Effector memory CD8-positive, alpha-beta T cell (primary cell): ENCODE results near the gene POLD1.
"Not testable (repeated sequence)": the region's sequence is repeated elsewhere in the genome, so short reads cannot be mapped to it uniquely, and the experiment has no call there.

Experiments used
- ATAC-seq: fragments of 150-1000 bp; cut with Tn5 transposase; replicated peaks from 2 replicates; pipeline ENCODE4 v1.10.0; 2021; ENCODE audit warnings: mild to moderate bottlenecking, moderate library complexity
- DNase-seq, 3 experiments: peaks; one replicate each; pipeline ENCODE4 v3.0.0; 2021
- H3K27ac Mint-ChIP-seq, 2 donors: one replicate each; pipeline ENCODE4 v1.8.0; 2022; ENCODE audit warnings: mild to moderate bottlenecking in 2 of 2, mixed read lengths in 2 of 2, moderate library complexity in 2 of 2
- H3K27me3 Mint-ChIP-seq, 2 donors: one replicate each; pipeline ENCODE4 v1.8.0; 2022; ENCODE audit warnings: mixed read lengths in 2 of 2
- H3K36me3 Mint-ChIP-seq: one replicate; pipeline ENCODE4 v1.8.0; 2022; ENCODE audit warnings: mild to moderate bottlenecking, moderate library complexity, mixed read lengths; ENCODE audit not compliant: insufficient read depth
- H3K4me1 Mint-ChIP-seq, 2 donors: one replicate each; pipeline ENCODE4 v1.8.0; 2022; ENCODE audit warnings: low read depth in 2 of 2, mixed read lengths in 2 of 2
- H3K4me3 Mint-ChIP-seq, 2 donors: one replicate each; pipeline ENCODE4 v1.8.0; 2022; ENCODE audit warnings: mild to moderate bottlenecking in 2 of 2, mixed read lengths in 2 of 2, moderate library complexity in 2 of 2
- H3K9me3 Mint-ChIP-seq, 2 donors: one replicate each; pipeline ENCODE4 v1.8.0; 2022; ENCODE audit warnings: mixed read lengths in 2 of 2

POLD1 gene

GRCh38 chr19:50433201-50434180 lies 49.3 kb downstream of the POLD1 start:
- peaks cover 6% of the 10 kb centered on the region for H3K36me3 Mint-ChIP-seq
- ATAC-seq (no peak), DNase-seq (no peak)
- H3K27ac Mint-ChIP-seq = peak overlapping the region in 1 of 2 donors; percentile 53
- no peaks in the 10 kb centered on the region for H3K9me3 Mint-ChIP-seq
- peaks cover 8 to 80% of the 10 kb centered on the region in 2 donors for H3K27me3 Mint-ChIP-seq
- H3K4me1 Mint-ChIP-seq = peaks cover 11 to 16% of the 10 kb centered on the region in 2 donors
- H3K4me3 Mint-ChIP-seq = peak overlapping the region; percentile 90

GRCh38 chr19:50434525-50434924 lies 50.4 kb downstream of the POLD1 start:
- no peak overlapping the region for H3K4me3 Mint-ChIP-seq
- no peak overlapping the region for H3K27ac Mint-ChIP-seq
- H3K36me3 Mint-ChIP-seq = peaks cover 6% of the 10 kb centered on the region
- H3K4me1 Mint-ChIP-seq = peaks cover 11 to 16% of the 10 kb centered on the region in 2 donors
- no peak for DNase-seq
- no peaks in the 10 kb centered on the region for H3K9me3 Mint-ChIP-seq
- no peak for ATAC-seq
- H3K27me3 Mint-ChIP-seq = peaks cover 18 to 80% of the 10 kb centered on the region in 2 donors

GRCh38 chr19:50435221-50435620 lies 51.1 kb downstream of the POLD1 start:
- no peak for ATAC-seq
- no peak for DNase-seq
- peaks cover 6% of the 10 kb centered on the region for H3K36me3 Mint-ChIP-seq
- peaks cover 11 to 16% of the 10 kb centered on the region in 2 donors for H3K4me1 Mint-ChIP-seq
- H3K4me3 Mint-ChIP-seq = no peak overlapping the region
- no peaks in the 10 kb centered on the region for H3K9me3 Mint-ChIP-seq
- H3K27ac Mint-ChIP-seq = no peak overlapping the region
- peaks cover 23 to 82% of the 10 kb centered on the region in 2 donors for H3K27me3 Mint-ChIP-seq

GRCh38 chr19:50435627-50436026 lies 51.5 kb downstream of the POLD1 start:
- Mint-ChIP-seq H3K9me3 (no peaks in the 10 kb centered on the region), H3K36me3 (peaks cover 6% of the 10 kb centered on the region), H3K4me1 (peaks cover 10 to 14% of the 10 kb centered on the region in 2 donors), H3K27ac (no peak overlapping the region), H3K27me3 (peaks cover 23 to 81% of the 10 kb centered on the region in 2 donors), H3K4me3 (no peak overlapping the region)
- DNase-seq = no peak
- no peak for ATAC-seq

- DNase-seq (no peak), ATAC-seq (no peak)
- peaks cover 21 to 65% of the 10 kb centered on the region in 2 donors for H3K27me3 Mint-ChIP-seq
- no peaks in the 10 kb centered on the region for H3K9me3 Mint-ChIP-seq
- no peaks in the 10 kb centered on the region for H3K36me3 Mint-ChIP-seq
- no peak overlapping the region for H3K27ac Mint-ChIP-seq
- peaks cover 0 to 1% of the 10 kb centered on the region in 2 donors for H3K4me1 Mint-ChIP-seq
- H3K4me3 Mint-ChIP-seq = no peak overlapping the region
Observed at GRCh38 chr19:50437862-50438449, 53.8 kb downstream of the POLD1 start.

- not testable (repeated sequence) for DNase-seq, H3K4me1 Mint-ChIP-seq, H3K36me3 Mint-ChIP-seq, H3K4me3 Mint-ChIP-seq, ATAC-seq, H3K27ac Mint-ChIP-seq, H3K9me3 Mint-ChIP-seq
- H3K27me3 Mint-ChIP-seq = peaks cover 25 to 60% of the 10 kb centered on the region in 2 donors
Observed at GRCh38 chr19:50439130-50439529, 55.0 kb downstream of the POLD1 start.

- Mint-ChIP-seq H3K9me3 (peaks cover 0 to 6% of the 10 kb centered on the region in 2 donors), H3K27me3 (peaks cover 25 to 45% of the 10 kb centered on the region in 2 donors), H3K4me3 (no peak overlapping the region), H3K4me1 (no peaks in the 10 kb centered on the region), H3K36me3 (no peaks in the 10 kb centered on the region), H3K27ac (no peak overlapping the region)
- ATAC-seq (no peak), DNase-seq (no peak)
Observed at GRCh38 chr19:50444059-50444458, 59.9 kb downstream of the POLD1 start.

- Mint-ChIP-seq H3K9me3 (peaks cover 0 to 6% of the 10 kb centered on the region in 2 donors), H3K27ac (no peak overlapping the region), H3K36me3 (no peaks in the 10 kb centered on the region), H3K4me1 (no peaks in the 10 kb centered on the region), H3K4me3 (no peak overlapping the region), H3K27me3 (peaks cover 17 to 47% of the 10 kb centered on the region in 2 donors)
- DNase-seq (no peak), ATAC-seq (no peak)
Observed at GRCh38 chr19:50447053-50447452, 62.9 kb downstream of the POLD1 start.

GRCh38 chr19:50447750-50448149 lies 63.6 kb downstream of the POLD1 start:
- no peaks in the 10 kb centered on the region for H3K4me1 Mint-ChIP-seq
- H3K27ac Mint-ChIP-seq = no peak overlapping the region
- DNase-seq = no peak
- H3K9me3 Mint-ChIP-seq = peaks cover 0 to 6% of the 10 kb centered on the region in 2 donors
- no peak for ATAC-seq
- peaks cover 17 to 47% of the 10 kb centered on the region in 2 donors for H3K27me3 Mint-ChIP-seq
- H3K4me3 Mint-ChIP-seq = no peak overlapping the region
- no peaks in the 10 kb centered on the region for H3K36me3 Mint-ChIP-seq

- no peak overlapping the region for H3K4me3 Mint-ChIP-seq
Observed at GRCh38 chr19:50449236-50449899, 65.2 kb downstream of the POLD1 start.

GRCh38 chr19:50450369-50451222 lies 66.4 kb downstream of the POLD1 start:
- H3K4me1 Mint-ChIP-seq = no peaks in the 10 kb centered on the region
- DNase-seq = no peak
- H3K9me3 Mint-ChIP-seq = peaks cover 0 to 6% of the 10 kb centered on the region in 2 donors
- H3K27me3 Mint-ChIP-seq = peaks cover 4 to 28% of the 10 kb centered on the region in 2 donors
- ATAC-seq = no peak
- H3K36me3 Mint-ChIP-seq = no peaks in the 10 kb centered on the region
- H3K4me3 Mint-ChIP-seq = no peak overlapping the region
- H3K27ac Mint-ChIP-seq = no peak overlapping the region

More at GRCh38 chr19:50449236-50449899, 65.2 kb downstream of the POLD1 start:
- H3K36me3 Mint-ChIP-seq = no peaks in the 10 kb centered on the region
- H3K4me1 Mint-ChIP-seq = no peaks in the 10 kb centered on the region
- H3K9me3 Mint-ChIP-seq = peaks cover 0 to 6% of the 10 kb centered on the region in 2 donors
- H3K27me3 Mint-ChIP-seq = peaks cover 7 to 37% of the 10 kb centered on the region in 2 donors
- DNase-seq = no peak
- ATAC-seq = no peak
- no peak overlapping the region for H3K27ac Mint-ChIP-seq

GRCh38 chr19:50451223-50451534 lies 67.0 kb downstream of the POLD1 start:
- peaks cover 4 to 23% of the 10 kb centered on the region in 2 donors for H3K27me3 Mint-ChIP-seq
- no peaks in the 10 kb centered on the region for H3K4me1 Mint-ChIP-seq
- H3K4me3 Mint-ChIP-seq = no peak overlapping the region
- H3K27ac Mint-ChIP-seq = no peak overlapping the region
- ATAC-seq = no peak
- no peaks in the 10 kb centered on the region for H3K36me3 Mint-ChIP-seq
- H3K9me3 Mint-ChIP-seq = peaks cover 0 to 6% of the 10 kb centered on the region in 2 donors
- no peak for DNase-seq

GRCh38 chr19:50453243-50453642 lies 69.1 kb downstream of the POLD1 start:
- Mint-ChIP-seq H3K9me3 (peaks cover 0 to under 1% of the 10 kb centered on the region in 2 donors), H3K27me3 (peaks cover 11 to 30% of the 10 kb centered on the region in 2 donors), H3K36me3 (no peaks in the 10 kb centered on the region), H3K4me1 (no peaks in the 10 kb centered on the region), H3K27ac (no peak overlapping the region), H3K4me3 (no peak overlapping the region)
- no peak for DNase-seq
- ATAC-seq = no peak
